GM21576 (cell line): ENCODE results near the gene REX1BD.
"Not testable (repeated sequence)": the region's sequence is repeated elsewhere in the genome, so short reads cannot be mapped to it uniquely, and the experiment has no call there.

Source experiments
- ATAC-seq: cut with Tn5 transposase; IDR thresholded peaks from one replicate; pipeline ENCODE4 v1.9.1; 2021; ENCODE audit warnings: mild to moderate bottlenecking, moderate library complexity; ENCODE audit not compliant: unreplicated experiment

REX1BD gene

DNA sequence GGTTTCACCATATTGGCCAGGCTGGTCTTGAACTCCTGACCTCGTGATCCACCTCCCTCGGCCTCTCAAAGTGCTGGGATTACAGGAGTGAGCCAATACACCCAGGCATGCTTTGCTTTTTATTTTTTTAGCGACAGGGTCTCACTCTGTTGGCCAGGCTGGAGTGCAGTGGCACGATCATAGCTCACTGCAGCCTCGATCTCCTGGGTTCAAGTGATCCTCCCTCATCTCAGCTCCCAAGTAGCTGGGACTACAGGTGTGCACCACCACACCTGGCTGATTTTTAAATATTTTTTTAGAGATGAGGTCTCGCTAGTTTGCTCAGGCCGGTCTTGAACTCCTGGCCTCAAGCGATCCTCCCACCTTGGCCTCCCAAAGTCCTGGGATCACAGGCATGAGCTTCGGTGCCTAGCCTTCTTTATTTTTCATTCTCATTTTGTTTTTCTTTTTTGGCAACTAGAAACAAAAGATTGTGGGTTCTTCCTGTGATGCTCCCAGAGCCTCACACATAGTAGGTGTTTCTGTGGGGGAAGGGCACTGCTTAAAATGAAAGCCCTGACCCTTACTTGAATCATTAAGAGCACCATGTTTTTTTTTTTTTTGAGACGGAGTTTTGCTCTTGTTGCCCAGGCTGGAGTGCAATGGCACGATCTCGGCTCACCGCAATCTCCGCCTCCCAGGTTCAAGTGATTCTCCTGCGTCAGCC is 12.2 kb downstream of the REX1BD start:
- ATAC-seq = not testable (repeated sequence)

DNA sequence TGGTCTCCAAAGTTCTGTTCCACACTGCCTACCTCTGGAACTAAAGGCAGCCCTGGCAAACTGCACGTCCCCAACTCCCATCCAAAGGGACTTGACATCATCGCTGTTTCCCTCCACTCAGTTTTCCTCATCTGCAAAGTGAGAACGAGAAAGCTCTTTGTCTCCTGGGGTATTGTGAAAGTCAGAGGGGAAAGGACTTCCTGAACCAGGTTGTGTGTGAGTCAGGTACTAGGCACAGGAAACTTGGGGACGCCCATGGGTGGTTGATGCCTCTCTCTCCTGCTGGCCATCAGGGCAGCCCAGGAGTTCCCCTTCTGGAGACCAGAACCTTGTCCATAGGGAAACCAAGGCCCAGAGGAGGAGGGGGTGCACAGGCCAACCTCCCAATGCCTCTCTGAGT is 13.3 kb downstream of the REX1BD start:
- ATAC-seq = no peak

DNA sequence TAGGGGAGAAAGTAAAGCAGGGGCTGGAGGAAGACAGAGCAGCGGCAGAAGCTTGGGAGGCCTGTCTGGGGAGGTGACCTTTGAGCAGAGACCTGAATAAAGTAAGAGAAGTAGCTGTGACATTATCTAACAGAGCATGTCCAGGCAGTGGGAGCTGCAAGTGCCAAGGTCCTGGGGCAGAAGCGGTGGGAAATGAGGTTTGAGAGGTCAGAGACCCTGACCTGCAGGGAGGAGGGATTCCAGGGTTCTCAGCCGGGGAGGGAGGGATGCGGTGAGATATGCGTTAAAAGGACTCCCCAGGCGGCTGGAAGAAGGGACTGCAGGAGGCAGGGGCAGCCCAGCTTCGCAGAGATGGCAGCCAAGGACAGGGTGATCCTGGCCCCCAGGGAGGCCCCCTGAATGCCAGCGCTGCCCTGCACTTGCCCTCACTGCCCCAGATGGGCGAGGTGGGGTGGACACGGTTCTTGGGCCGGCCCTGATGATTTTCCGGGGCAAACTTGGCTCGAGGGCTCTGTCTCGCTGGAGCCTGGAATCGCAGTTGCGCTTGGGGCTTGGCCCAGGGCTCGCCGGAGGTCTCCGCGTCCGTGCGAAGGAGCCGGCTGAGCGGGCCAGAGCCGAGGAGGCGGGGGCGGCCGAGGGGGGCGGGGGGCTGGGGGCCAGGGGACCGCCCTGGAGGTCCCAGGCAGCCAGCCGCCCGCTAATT is 14.8 kb downstream of the REX1BD start:
- no peak for ATAC-seq

DNA sequence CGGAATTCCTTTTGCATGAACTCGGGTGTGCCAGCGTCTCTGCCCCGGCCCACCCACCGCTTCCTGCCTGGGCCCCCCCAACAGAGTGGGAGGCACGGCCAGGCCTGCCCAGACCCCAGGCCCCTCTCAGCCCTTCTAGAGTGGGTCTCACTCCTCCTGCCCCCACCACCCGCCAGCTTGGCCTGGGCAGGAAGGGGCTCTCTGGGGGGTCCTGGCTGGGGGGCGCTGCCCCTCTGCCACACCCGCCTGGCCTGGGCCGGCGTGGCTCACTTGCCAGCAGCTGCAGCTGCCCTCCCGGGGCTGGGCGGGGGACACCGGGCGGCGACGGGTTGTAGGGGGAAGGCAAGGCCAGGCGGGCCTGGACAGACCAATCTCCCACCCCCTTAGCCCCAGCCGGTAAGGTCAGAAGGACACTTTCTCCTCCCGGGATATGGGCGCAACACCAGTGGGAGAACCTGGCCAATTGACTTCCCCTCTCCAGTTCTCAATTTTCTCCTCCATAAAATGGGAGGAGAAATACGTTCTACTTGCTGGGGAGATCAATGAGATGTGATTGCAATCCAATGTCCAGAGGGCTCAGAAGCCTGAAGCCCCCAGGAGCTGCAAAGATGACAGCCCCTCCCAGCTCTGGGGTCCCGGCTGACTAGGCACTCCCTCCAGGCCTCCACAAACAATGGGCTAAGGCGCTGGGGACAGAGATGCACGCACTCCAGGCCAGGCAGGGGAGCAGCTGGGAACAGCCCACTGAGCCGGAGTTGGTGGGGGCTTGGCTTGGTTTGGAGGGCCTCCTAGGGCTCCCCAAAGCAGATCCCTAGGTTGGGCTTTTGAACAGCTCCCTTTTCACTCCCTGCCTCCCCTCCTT is 15.6 kb downstream of the REX1BD start:
- no peak for ATAC-seq

GRCh38 chr19:18604820-18605159 is 16.2 kb downstream of the REX1BD start:
- no peak for ATAC-seq

DNA sequence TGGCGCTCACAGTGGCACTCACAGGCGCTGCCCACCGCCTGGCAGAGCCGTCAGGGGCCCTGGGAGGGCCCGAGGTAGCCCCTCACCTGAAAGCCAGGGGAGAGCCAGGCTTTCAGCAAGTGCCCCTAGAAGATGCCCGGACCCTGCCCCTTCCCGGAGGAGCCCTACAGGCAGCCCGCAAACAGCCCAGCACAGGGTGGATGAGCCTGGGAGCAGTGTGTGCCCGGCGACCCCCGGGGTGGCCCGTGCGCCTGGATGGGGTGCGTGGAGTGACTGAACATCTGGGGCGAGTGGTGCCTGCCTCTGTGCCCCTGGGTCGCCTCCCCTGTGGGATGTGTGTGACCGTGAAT is 16.6 kb downstream of the REX1BD start:
- no peak for ATAC-seq

- no peak for ATAC-seq
Measured at GRCh38 chr19:18605546-18606280, 17.1 kb downstream of the REX1BD start.

DNA sequence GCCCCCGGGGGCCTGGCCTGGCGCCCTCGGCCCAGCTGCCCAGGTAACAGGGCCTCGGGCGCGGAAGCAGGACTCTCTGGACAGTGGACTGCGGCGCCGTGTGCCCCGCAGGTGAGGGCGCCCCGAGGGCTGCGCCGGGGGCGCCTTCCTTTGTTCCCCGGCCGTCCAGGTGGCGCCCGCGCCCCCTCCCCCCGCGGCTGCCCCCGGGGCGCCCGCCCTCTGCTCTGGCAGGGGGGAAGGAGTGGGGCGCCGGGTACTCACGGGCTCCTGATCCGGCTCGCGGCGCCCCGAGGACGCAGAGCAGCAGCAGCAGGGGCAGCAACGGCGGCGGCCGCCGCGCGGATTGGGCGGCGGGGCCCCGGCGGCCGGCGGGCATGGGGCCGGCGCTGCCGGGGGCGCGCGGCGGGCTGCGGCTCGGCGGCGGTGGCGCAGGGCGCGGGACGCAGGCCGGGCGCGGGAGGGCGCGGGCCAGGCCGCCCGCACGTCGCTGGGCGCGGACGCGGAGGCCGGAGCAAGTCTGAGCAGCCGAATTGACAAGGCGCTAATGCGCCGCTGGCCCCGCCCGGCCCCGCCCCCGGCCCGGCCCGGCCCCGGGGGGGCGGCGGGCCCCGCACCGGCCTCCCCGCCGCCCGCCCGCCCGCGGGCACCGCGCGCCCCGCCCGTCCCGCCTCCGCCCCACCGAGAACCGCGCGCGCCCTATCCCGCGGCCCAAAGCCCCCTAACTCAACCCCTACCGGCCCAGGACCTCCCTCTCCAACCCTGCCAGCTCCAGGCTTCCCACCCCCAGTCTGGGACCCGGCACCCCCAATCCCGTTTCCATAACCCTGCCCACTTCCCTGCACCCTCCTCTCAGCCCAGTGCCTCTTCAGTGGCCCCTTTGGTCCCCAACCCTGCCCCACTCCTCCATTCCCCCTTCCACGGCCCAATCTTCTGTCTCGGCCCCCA is 18.0 kb downstream of the REX1BD start, which contains the start of gene CRLF1:
TSS of gene CRLF1 (minus strand) at position 519 of the 945 bp plus-strand sequence. CDS start at position 376, 143 bp downstream.
- ATAC-seq = no peak

DNA sequence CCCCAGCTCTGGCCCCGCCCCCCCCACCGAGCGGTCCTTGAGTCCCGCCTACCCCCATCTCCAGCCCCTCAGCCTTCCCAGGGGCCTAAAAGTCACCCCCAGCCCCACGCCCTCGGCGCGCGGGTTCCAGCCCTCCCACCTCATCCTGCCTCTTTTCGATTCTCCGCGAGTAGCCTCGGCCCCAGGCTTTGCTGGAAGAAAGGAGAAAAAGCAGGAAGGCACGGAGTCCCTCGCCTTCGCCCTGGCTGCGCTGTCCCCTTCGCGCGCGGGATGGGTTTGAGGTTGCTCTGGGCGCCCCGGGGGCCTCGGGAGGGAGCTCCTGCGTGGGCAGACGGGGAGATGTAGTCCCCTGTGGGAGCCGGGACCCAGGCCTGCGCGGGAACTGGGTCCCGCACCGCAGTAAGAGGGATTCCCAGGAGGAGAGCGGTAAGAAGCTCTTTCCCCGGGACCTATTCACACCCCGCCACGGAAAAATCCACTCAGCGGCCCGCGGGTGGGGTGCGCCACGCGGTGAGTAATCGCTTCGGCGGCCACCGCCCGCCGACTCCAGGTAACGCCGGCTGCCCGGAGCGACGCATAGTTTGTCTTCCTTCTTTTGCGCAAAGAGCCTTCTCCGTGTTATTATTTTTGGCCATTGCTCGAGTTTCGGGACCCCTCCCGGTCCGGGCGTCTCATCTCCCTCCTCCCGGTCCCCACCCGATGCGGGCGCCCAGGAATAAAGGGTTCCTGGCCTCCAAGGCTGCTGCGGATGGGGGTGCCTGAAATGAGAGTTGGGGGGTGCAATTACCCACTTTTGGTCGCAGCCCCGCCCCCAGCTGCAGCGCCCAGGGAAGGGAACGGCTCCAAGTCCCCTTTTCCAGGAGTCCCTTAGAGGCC is 18.9 kb downstream of the REX1BD start:
- no peak for ATAC-seq

DNA sequence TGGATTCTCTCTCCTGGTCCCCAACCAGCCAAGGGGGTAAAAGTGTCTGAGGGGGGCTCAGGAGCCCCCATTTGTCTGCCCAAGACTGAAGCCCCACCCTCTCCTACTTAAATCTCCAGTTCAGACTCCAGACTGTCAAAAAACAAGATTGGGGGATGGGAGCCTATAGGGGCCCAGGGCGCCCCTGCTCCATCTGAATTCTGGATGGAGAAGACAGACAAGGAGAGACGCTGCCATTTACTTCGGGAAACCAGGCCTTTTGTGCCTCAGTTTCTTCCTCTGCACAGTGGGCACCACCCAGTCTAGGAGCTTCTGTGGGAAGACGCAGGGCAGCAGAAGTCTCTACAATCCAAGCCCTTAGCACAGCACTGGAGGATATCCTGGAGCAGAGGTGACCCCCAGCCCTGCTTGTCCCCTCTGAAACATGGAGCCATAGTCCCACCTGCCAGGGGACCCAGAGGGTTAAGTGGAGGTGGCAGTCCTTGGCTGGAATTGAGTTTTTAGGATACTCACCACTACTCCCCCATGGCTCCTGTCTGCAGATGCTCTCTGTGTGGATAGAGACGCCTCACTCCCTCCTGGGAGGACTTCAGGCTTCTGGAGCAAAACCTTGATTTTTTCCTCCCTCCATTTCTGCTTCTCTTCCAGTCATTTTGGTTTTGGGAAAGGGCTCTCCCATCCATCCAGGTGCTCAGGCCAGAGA is 19.7 kb downstream of the REX1BD start:
- no peak for ATAC-seq

DNA sequence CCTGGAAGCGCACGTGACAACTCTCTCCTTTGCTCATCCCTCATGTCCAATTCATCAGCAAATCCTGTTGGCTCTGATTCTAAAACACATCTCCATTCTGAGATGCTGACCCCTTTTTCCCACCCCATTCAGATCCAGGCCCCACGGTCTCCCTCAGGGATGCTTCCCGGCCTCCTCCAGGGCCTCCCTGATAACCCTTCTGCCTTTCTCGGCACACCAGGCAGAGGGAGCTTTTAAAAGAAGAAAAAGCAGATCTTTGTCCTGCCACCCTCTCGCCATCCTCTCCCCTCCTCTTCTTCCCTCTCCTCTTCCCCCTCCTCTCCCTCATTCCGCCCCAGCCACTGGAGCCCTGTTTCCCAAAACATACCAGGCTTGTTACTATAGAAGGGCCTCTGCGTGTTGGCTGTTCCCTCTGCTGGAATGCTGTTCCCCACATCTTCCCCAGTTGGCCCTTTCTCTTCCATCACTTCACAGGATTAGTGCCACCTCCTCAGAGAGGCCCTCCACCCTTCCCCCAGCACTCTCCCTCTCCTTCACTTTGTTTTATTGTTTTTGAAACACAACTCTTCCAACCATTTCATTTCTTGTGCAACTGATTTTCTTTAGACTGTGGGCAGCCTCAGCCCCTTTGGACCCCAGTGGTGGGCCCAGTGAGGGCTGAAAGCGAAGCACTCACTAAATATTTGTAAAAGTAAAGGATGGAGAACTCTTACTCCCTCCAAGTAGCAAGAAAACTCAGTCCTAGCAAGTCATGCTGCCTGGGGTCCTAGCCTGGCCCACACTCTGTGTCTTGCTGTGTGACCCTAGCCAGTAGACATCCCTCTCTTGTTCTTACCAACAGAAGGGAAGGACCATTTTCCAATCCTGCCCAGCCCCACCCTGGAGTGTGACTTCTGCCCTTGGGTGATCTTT is 20.5 kb downstream of the REX1BD start:
- ATAC-seq = no peak

DNA sequence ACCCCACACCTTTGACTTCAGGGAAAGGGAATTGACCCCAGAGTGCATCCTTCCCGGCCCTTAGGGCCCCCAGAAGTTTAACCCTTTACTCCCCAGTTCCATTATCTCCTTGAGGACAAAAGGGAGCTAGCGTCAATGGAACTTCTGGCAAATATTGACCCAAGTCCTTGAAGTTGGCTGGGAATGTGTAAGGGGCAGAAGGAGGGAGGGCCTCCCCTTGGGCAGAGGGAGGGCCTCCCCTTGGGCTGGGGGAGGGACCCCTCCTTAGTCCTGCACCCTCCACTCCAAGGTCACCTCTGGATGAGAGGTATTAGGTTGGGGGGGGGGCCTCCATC is 21.1 kb downstream of the REX1BD start:
- ATAC-seq = no peak

DNA sequence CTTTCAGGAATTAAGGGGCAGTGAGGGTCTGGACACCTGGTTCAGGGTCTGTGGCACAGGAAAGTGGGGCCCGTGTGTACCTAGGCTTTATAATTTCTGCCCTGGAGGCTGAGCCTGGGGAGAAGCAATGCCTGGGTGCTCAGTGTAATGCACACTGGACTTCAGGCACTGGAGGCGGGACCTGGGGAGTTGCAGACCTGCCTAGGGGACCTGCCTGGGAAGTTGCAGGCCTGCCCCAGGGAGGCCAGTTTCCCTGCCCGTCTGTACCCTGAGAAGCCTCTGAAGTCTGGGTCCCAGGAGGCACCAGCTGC is 21.6 kb downstream of the REX1BD start:
- ATAC-seq = no peak

GRCh38 chr19:18610556-18611326 is 22.1 kb downstream of the REX1BD start:
- ATAC-seq = no peak

DNA sequence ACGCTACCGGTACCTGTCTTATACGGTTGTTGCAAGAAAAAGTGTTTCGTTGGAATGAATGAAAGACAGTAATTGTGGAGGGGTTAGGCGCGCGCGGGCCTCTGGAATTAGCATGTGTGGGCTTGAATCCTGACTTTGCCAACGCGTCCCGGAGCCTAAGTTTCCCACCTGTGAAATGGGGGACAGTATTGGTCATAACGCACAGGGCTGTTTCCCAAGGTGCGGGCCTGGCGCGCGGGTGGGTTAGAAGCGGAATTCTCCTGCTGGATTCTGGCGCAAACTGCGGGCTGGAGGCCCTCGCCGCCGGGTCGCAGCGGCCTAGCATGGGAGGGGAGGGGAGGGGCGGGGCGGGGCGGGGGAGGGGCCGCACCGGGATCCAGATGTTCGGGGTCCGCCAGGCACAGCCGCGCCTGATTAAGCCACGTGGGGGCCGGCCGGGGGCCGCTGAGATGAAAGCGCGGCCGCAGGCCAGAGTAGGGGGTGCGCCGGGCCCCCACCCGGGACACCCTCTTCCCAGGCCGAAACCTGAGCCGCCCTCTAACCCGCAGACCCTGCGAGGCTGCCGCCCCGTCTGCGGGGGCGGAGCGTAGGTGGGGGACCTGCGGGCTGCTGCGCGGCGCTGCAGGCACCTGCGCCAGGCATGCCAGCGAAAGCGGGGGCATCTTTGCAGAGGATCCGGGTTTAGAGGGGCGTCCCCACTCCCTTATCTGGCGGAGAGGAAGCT is 22.9 kb downstream of the REX1BD start:
- ATAC-seq = no peak

- ATAC-seq = no peak
Measured at GRCh38 chr19:18612051-18612771, 23.6 kb downstream of the REX1BD start.
